ENCODE results near the gene C13orf46. TPM values are rescaled to one million over a fixed set of nuclear protein-coding genes. Genes with fewer than 3 reads are reported as not detected.
A peak's percentile ranks its signal among the peaks of the same experiment; 100 is the strongest.

The C13orf46 gene
- total RNA-seq, 2 donors from 2014 or later, result 28.8 to 38.6 TPM

DNA sequence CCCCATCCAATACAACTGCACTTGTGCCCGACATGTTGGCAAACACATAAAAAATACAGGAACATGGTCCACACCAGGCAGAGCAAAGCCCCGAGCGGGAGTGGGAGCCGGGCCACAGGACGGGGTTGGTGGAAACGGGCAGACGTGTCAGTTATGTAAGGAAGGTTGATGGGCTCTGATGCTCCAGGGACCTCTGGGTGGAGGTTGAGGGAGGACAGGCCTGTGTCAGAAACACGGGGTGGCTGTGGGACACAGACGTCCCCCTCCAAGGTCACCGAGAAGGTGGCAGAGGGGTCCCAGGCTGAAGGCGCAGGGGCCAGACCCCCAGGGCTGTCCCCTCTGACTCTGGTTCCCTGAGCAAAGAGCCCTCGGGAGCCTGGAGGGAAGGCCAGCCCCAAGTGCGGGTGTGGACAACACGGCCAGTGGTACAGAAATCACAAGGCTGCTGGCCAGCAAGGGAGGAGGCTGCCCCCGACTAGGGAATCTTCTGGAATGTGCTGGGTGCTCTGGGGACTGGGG, 31.4 kb upstream of the C13orf46 start:
- intact Hi-C loops (cut with DNase I), result no loop called here
- no peaks in the 10 kb centered on the region for H3K9me3 ChIP-seq
- no peak overlapping the region for H3K27ac ChIP-seq
- H3K36me3 ChIP-seq (replicated peaks in 1 of 2; ENCODE audit: insufficient read depth in 1 of 2, low read depth in 2 of 2), result no peaks in the 10 kb centered on the region
- WGBS, 2 donors, result 84 to 91% methylated on average over 10 to 15 of the region's 15 CpGs
- no peaks in the 10 kb centered on the region for H3K27me3 ChIP-seq
- no peak for DNase-seq
- no peak for ATAC-seq
- TF ChIP-seq, protein P1, sequence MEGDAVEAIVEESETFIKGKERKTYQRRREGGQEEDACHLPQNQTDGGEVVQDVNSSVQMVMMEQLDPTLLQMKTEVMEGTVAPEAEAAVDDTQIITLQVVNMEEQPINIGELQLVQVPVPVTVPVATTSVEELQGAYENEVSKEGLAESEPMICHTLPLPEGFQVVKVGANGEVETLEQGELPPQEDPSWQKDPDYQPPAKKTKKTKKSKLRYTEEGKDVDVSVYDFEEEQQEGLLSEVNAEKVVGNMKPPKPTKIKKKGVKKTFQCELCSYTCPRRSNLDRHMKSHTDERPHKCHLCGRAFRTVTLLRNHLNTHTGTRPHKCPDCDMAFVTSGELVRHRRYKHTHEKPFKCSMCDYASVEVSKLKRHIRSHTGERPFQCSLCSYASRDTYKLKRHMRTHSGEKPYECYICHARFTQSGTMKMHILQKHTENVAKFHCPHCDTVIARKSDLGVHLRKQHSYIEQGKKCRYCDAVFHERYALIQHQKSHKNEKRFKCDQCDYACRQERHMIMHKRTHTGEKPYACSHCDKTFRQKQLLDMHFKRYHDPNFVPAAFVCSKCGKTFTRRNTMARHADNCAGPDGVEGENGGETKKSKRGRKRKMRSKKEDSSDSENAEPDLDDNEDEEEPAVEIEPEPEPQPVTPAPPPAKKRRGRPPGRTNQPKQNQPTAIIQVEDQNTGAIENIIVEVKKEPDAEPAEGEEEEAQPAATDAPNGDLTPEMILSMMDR (IDR thresholded peaks at IDR 0.05), result no peak
- no peak for TF ChIP-seq POLR2A (IDR thresholded peaks at IDR 0.05)
- no peak overlapping the region for H3K4me3 ChIP-seq
- H3K4me1 ChIP-seq, result no peaks in the 10 kb centered on the region

DNA sequence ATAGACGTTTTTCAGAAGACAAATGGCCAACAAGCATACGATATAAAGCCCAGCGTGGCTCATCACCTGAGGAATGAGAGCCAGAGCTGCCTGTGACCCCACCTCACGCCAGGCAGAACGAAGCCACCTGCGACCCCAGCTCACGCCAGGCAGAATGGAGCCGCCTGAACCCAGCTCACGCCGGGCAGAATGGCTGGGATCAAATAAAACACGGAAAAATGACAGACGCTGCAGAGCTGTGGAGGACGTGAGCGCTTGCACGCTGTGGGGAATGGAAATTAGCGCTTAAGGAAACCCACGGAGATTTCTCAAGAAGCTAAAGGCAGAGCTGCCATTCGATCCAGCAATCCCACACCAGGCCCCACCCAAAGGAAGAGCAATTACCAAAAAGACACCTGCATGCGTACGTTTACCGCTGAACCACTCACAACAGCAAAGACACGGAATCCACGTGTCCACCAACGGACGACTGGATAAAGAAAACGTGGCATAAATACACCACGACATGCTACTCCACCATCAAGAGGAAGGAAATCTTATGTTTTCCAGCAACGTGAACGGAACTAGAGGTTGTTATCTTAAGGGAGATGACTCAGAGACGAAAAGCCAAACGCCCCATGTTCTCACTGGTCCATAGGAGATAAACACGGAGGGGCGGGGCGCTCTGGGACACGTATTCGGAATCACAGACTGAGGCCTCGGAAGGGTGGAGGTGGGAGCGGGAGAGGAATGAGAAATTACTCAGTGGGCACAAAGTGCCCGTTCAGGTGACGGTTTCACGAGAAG, 30.7 kb upstream of the C13orf46 start:
- DNase-seq (peak in 1 of 4 donors; percentile 11), ATAC-seq (no peak)
- H3K4me3 ChIP-seq, result no peak overlapping the region
- H3K4me1 ChIP-seq, result no peaks in the 10 kb centered on the region
- TF ChIP-seq POLR2A (IDR thresholded peaks at IDR 0.05), result no peak
- TF ChIP-seq, protein P1 (IDR thresholded peaks at IDR 0.05), result no peak
- H3K36me3 ChIP-seq (replicated peaks in 1 of 2; ENCODE audit: insufficient read depth in 1 of 2, low read depth in 2 of 2), result no peaks in the 10 kb centered on the region
- H3K9me3 ChIP-seq, result no peaks in the 10 kb centered on the region
- WGBS, 2 donors, result 85 to 90% methylated on average over 39 to 41 of the region's 41 CpGs
- H3K27me3 ChIP-seq, result no peaks in the 10 kb centered on the region
- intact Hi-C loops (cut with DNase I), result no loop called here
- H3K27ac ChIP-seq, result no peak overlapping the region

DNA sequence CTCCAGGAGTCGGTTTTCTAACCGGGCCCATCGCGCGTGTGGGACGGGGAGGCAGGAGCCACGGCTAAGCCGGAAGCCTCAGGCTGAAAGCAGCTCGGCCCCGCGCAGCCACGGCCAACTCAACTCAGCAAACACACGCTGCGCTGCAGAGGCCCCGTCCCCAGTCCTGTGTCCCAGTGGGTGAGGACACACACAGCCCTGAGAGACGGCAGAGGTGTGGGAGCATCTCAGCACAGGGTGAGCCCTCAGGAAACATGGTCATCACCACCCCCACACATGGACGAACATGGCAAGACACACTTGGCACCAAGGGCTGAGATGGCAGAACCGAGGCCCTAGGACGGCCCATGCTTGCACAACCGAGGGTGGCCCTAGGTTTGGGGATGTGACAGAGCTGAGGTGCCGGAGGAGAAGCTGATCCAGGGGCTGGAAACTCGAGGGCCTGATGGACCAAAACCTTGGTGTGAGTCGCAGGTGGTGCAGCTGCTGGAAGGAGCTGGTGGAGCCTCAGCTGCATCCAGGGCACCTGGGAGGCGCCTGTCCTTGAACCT, 29.0 kb upstream of the C13orf46 start:
- TF ChIP-seq, protein P1 (IDR thresholded peaks at IDR 0.05), result no peak
- TF ChIP-seq POLR2A (IDR thresholded peaks at IDR 0.05), result no peak
- intact Hi-C loops (cut with DNase I), result no loop called here
- no peaks in the 10 kb centered on the region for H3K4me1 ChIP-seq
- 86% methylated on average over 23 to 24 of the region's 24 CpGs for WGBS, 2 donors
- peak in 1 of 4 donors; percentile 6 for DNase-seq
- no peak overlapping the region for H3K27ac ChIP-seq
- no peak overlapping the region for H3K4me3 ChIP-seq
- ATAC-seq, result no peak
- no peaks in the 10 kb centered on the region for H3K9me3 ChIP-seq
- H3K27me3 ChIP-seq, result no peaks in the 10 kb centered on the region
- H3K36me3 ChIP-seq (replicated peaks in 1 of 2; ENCODE audit: insufficient read depth in 1 of 2, low read depth in 2 of 2), result no peaks in the 10 kb centered on the region

DNA sequence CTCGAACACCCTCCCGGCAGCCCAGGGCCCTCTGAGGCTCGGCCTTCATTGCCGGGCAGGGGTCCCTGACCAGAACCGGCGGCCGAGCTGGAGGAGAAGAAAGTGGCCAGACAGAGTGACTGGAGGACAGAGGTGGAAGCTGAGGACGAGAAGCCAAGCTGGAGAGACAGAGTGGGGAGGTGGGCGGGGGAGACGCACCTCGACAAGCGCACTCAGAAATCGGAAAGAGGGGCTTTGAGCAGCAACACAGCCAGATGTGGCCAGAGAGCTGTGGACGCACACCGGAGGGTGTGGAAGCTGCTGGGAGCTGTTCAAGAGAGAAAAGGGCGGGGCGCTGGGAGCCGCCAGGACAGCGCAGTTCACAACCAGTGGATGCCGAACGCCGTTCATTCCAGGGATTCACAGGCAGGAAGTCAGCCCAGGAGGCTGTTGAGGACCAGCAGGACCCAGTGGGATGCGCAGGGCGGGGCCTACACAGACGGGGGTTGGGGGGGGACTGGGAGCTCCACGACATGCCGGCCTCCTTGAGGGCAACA, 28.2 kb upstream of the C13orf46 start:
- ATAC-seq, result no peak
- Histone ChIP-seq H3K4me3 (no peak overlapping the region), H3K27me3 (no peaks in the 10 kb centered on the region), H3K4me1 (no peaks in the 10 kb centered on the region), H3K27ac (no peak overlapping the region), H3K9me3 (no peaks in the 10 kb centered on the region), H3K36me3 (replicated peaks in 1 of 2; ENCODE audit: insufficient read depth in 1 of 2, low read depth in 2 of 2) (no peaks in the 10 kb centered on the region)
- intact Hi-C loops (cut with DNase I), result no loop called here
- WGBS, 2 donors, result 83 to 94% methylated on average over 22 of the region's 27 CpGs
- DNase-seq, result no peak
- TF ChIP-seq, protein P1 (IDR thresholded peaks at IDR 0.05), result no peak
- no peak for TF ChIP-seq POLR2A (IDR thresholded peaks at IDR 0.05)

Measured in body of pancreas (tissue), 4 donors.